IPS-NIHi7 (cell line): Measurements from ENCODE around the gene CUBN.

Experiments used
- DNase-seq: peaks from one replicate; pipeline ENCODE4 v3.0.0; 2012; ENCODE audit warnings: mixed read lengths; ENCODE audit errors: extremely low spot score

Gene CUBN

DNA sequence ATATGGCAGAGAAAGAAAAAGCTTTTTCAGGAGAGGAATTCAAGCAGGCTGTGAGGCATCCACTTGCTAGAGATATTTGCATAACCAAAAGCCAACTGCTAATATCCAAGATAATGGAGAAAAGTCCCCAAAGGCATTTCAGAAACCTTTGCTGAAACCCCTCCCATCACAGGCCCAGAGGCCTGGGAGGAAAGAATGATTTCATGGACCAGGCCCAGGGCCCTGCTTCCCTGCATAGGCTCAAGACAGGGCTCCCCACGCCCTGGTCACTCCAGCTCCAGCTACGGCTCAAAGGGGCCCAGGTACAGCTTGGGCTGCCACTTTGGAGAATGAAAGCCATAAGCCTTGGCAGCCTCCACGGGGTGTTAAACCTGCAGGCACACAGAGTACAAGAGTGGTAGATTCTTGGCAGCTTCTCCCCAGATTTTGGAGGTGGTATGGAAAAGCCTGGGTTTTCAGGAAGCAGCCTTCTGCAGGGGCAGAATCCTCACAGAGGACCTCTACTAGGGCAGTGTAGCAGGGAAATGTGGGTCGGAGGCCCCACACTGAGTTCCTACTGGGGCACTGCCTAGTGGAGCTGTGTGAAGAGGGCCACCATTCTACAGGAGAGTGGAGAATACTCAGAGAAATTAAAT, 306.8 kb downstream of the CUBN start:
- no peak for DNase-seq

DNA sequence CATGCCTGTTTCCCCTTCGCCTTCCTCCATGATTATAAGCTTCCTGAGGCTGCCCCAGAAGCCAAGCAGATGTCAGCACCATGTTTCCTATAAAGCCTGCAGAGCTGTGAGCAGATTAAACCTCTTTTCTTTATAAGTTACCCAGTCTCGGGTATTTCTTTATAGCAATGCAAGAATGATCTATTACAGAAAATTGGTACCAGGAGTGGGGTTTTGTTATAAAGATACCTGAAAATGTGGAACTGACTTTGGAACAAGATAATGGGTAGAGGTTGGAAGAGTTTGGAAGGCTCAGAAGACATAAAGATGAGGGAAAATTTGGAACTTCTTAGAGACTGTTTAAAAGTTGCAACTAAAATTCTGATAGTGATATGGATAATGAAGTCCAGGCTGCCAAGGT, 307.6 kb downstream of the CUBN start:
- DNase-seq = no peak

GRCh38 chr10:16820421-16820820, 309.2 kb downstream of the CUBN start:
- no peak for DNase-seq

- no peak for DNase-seq
Measured at GRCh38 chr10:16820018-16820417, 309.6 kb downstream of the CUBN start.

DNA sequence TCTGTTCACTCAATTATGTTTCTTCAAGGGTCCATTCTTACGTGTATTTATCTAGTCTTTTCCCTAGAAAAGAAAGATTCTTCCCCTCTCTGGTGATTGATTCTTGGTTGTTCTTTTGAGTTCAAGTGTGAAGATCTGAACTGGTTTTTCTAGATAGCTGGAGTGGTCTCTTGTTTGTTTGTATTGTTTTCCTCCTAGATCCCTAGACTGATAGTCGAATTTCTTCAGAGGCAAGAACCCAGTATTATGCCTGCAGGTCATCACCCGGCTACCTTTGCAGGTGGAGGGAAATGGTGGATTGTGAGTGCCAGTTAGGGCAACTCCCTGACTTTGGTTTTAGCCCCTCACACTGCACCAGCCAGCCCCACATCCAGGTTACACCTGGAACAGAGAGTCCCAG, 310.2 kb downstream of the CUBN start:
- no peak for DNase-seq

DNA sequence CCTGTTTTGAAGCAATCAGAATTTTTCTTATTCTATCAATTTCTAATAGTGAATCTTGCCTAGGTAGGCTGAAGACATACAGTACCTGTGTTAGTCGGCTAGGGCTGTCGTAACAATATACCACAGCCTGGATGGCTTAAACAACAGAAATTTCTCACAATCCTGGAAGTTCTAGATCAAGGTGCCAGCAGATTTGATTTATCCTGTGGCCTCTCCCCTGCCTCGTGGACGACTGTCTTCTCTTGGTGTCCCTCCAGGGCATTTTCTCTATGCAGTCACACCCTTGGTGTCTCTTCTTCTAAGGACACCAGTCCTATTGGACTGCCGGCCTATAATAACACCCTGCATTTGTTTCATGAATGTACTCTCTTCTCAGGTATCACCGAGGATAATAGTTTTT, 310.6 kb downstream of the CUBN start:
- DNase-seq = no peak

DNA sequence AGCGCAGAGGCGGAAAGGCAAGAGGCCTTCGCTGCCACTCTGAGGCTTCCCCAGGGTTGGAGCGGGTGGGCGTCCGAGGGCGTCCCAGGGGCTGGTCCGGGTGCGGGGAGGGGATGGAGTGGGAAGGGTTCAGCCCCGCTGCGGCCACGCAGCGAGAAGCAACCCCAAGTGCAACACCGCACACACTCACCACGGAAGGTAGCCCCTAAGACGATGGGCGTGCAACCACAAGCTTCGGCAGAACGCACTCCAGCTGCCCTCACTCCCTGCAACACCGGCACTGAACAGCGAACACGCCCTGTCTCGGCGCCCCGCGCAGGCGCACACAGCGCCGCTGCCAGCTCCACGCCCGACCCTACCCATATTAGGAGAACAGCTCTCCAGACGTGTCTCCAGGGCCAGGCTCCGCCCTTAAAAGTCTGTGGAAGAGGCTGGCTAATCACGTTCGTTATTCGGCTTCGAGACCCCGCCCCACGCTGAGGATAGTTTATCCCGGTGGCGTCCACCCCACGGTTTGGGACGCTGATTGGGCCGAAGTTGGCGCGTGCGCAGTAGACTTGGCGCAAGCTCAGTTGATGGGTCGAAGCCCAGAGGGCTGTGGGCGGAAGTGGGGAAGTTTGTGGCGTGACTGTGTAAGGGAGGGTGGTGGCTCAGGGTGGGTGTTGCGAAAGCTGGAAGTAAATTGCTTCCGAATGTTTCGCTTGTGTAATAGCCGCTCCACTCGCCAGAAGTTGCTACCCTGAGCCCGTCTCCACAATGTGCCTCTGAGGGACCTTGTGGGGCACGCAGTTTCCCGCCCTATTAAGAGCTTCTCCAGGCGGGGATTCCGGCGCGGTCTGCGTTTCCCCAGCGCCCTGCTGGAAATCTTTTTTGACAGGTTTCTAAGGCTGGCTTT, 312.2 kb downstream of the CUBN start, which contains the start of gene RSU1:
Gene RSU1, minus strand, starts transcription at position 300 of the 895 bp plus-strand sequence. CDS start 343 bp downstream, outside the sequence.
- DNase-seq = peak; percentile 98

GRCh38 chr10:16816830-16817124, 312.8 kb downstream of the CUBN start:
- no peak for DNase-seq

DNA sequence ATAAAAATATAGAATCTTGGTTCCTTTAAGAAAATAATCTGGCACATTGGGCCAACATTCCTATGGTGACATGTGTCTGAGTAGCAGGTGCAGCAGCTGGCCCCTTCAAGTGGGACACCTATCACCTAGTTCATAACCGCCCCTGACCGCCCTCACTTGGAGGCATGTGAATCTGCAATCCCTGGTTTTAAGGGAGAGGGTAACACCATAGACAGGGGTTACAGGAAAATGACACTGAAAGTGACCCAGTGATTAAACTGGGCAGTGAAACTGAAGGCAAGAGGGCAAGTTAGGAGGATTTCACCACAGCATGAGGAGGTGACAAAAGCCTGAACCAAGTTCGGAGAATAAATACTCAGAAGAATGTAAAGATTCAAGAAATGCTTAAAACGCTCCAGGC, 313.4 kb downstream of the CUBN start:
- no peak for DNase-seq

- no peak for DNase-seq
Measured at GRCh38 chr10:16814012-16814411, 315.6 kb downstream of the CUBN start.

GRCh38 chr10:16812676-16813075, 316.9 kb downstream of the CUBN start:
- no peak for DNase-seq

DNA sequence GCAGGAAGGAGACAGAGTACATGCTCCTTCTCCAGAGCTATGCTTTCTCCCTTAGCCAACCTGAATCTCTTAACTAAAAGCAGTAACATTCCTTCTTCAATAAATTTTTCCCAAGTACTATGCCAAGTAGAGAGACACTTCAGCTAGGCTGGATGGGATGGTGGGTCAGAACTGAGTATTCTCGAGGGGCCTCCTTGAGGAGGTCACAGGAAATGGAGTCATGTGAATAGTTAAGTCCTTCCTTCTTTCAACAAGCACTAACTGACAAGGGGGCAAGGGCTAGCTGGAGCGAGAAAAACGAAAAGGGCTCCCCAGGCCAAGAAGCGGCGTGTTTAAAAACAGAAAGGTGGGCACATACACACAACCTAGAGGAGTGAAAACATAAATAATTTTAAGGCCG, 317.8 kb downstream of the CUBN start:
- no peak for DNase-seq

DNA sequence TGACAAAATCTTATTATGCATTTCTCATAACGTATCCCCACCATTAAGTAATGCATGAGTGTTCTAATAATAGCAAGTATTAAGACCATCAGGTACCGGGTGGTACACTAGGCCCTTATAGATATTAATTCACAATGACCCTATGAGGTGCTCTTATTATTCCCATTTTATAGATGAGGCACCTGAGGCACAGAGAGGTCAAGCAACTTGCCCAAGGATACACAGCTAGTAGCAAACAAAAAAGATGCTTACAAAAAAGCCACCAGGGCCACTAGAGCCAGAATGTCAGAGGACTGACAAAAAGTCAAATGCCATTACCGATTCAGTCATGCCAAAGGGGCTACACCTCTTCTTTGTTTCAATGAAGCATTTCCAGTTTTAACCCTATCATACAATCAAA, 318.3 kb downstream of the CUBN start:
- no peak for DNase-seq

- peak; percentile 67 for DNase-seq
Measured at GRCh38 chr10:16809074-16809718, 320.4 kb downstream of the CUBN start.

GRCh38 chr10:16804123-16804522, 325.5 kb downstream of the CUBN start:
- DNase-seq = no peak

- no peak for DNase-seq
Measured at GRCh38 chr10:16803464-16803863, 326.1 kb downstream of the CUBN start.

- DNase-seq = peak; percentile 24
Measured at GRCh38 chr10:16799621-16800020, 330.0 kb downstream of the CUBN start.

- DNase-seq = no peak
Measured at GRCh38 chr10:16798571-16798970, 331.0 kb downstream of the CUBN start.

GRCh38 chr10:16795410-16796073, 334.1 kb downstream of the CUBN start:
- no peak for DNase-seq

DNA sequence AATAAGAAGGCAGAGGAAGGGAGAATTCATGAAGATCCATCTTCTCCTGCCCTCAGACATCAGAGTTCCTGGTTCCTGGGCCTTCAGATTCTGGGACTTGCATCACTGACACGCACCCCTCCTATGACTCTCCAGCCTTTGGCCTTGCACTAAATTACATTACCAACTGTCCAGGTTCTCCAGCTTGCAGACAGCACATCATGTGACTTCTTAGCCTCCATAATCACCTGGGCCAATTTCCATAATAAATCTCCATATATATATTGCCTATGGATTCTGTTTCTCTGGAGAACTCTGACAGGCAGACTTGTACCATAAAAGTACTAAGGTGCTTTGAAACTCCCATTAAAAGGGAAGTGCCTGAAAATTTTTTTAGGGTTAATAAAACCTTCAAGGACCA, 335.6 kb downstream of the CUBN start:
- DNase-seq = no peak

DNA sequence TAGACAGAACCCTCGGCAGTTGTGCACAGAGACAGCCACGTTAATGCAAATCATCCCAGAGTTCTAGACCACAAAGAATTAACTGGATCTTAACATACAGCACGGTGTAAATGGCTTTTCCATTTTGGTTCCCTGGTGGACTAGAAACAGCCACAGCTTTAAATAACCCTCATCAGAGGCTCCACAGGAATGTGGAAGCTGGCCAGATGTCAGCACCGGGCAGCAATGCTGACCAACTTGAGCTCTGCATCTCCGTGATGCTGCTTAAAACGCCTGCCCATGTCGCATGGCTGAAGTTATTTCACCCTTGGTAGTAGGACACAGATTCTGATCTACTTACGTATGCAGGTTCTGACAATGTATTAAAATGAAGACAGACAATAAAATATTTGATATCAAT, 336.9 kb downstream of the CUBN start:
- no peak for DNase-seq

DNA sequence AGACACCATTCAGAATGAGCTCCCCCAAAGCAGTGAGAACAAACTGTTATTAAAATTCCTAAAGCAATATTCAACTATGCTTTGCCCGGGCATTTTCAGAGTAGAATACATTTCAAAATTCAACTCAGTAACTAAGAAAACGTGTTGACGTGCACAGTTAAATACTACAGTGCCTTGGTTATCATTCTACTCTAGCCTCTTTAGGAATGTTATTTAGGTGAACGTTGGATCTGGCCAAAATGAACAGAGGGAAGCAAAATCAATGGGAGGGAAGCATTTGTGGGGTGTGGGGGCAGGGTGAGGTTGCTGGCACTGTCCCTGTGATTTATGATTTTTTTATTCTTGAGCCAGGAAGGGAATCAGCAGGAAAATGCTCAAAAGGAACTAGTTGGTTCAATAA, 339.8 kb downstream of the CUBN start:
- no peak for DNase-seq
